HepG2 (cell line): ENCODE results near the gene CNTNAP1. TPM values are rescaled to one million over a fixed set of nuclear protein-coding genes. Genes with fewer than 3 reads are reported as not detected.

Experiments used
- BRF2 ChIP-seq: sonication (generic); formaldehyde crosslinking; IDR thresholded peaks from 2 replicates; pipeline ENCODE4 v1.8.1; 2022; ENCODE audit warnings: mild to moderate bottlenecking, missing genetic modification reagents
- FOXK1 ChIP-seq: sonication (generic); formaldehyde crosslinking; IDR thresholded peaks from 2 replicates; pipeline ENCODE4 v1.4.0; 2020; ENCODE audit warnings: low read depth, missing genetic modification reagents, borderline replicate concordance
- GMEB2 ChIP-seq: IDR thresholded peaks from 2 replicates; pipeline ENCODE4 v1.6.1; 2016; ENCODE audit warnings: missing biosample characterization, missing genetic modification reagents, low read depth
- MAX ChIP-seq: IDR thresholded peaks from 2 replicates; pipeline ENCODE4 v1.6.1; 2012; ENCODE audit warnings: inconsistent platforms
- NBN ChIP-seq: fragments of 450-650 bp; conservative IDR thresholded peaks from 2 replicates; pipeline ENCODE4 v1.6.1; 2017
- NKX3-1 ChIP-seq: sonication (generic); formaldehyde crosslinking; IDR thresholded peaks from 2 replicates; pipeline ENCODE4 v1.5.0; 2020; ENCODE audit warnings: missing genetic modification reagents
- REPIN1 ChIP-seq: sonication (generic); formaldehyde crosslinking; IDR thresholded peaks from 2 replicates; pipeline ENCODE4 v1.8.0; 2022; ENCODE audit warnings: missing genetic modification reagents, low read depth, mild to moderate bottlenecking, borderline replicate concordance
- SMARCE1 ChIP-seq: fragments of 450-650 bp; IDR thresholded peaks from 2 replicates; pipeline ENCODE4 v1.6.1; 2017; ENCODE audit warnings: borderline replicate concordance
- SP4 ChIP-seq: sonication (generic); formaldehyde crosslinking; IDR thresholded peaks from 2 replicates; pipeline ENCODE4 v1.8.1; 2023; ENCODE audit warnings: mild to moderate bottlenecking, missing genetic modification reagents
- SRY ChIP-seq: sonication (generic); formaldehyde crosslinking; IDR thresholded peaks from 2 replicates; pipeline ENCODE4 v1.8.0; 2022; ENCODE audit warnings: mild to moderate bottlenecking, missing genetic modification reagents
- TBX2 ChIP-seq: sonication (generic); formaldehyde crosslinking; IDR thresholded peaks from 2 replicates; pipeline ENCODE4 v1.5.0; 2020; ENCODE audit warnings: missing genetic modification reagents, mild to moderate bottlenecking, borderline replicate concordance
- ZBTB37 ChIP-seq: sonication (generic); formaldehyde crosslinking; IDR thresholded peaks from 2 replicates; pipeline ENCODE4 v1.4.0; 2020; ENCODE audit warnings: mild to moderate bottlenecking, missing genetic modification reagents
- ZNF225 ChIP-seq: sonication (generic); formaldehyde crosslinking; IDR thresholded peaks from 2 replicates; pipeline ENCODE4 v1.4.0; 2020; ENCODE audit warnings: mild to moderate bottlenecking, missing genetic modification reagents
- ZNF512B ChIP-seq: sonication (generic); formaldehyde crosslinking; IDR thresholded peaks from 2 replicates; pipeline ENCODE4 v1.5.1; 2020; ENCODE audit warnings: missing genetic modification reagents, mild to moderate bottlenecking, borderline replicate concordance
- ZNF687 ChIP-seq: sonication (generic); formaldehyde crosslinking; IDR thresholded peaks from 2 replicates; pipeline ENCODE4 v1.5.1; 2020; ENCODE audit warnings: mild to moderate bottlenecking, missing genetic modification reagents, moderate library complexity
- ZNF784 ChIP-seq: sonication (generic); formaldehyde crosslinking; IDR thresholded peaks from 2 replicates; pipeline ENCODE4 v1.5.1; 2020; ENCODE audit warnings: missing genetic modification reagents, mild to moderate bottlenecking, borderline replicate concordance
- ZZZ3 ChIP-seq: sonication (generic); formaldehyde crosslinking; IDR thresholded peaks from 2 replicates; pipeline ENCODE4 v1.4.0; 2020; ENCODE audit warnings: missing genetic modification reagents, mild to moderate bottlenecking, borderline replicate concordance
- polyA plus RNA-seq, 8 experiments: library from polyadenylated mRNA; depleted of rRNA in 3 of 8; stranded (reverse) in 7 of 8; unstranded in 1 of 8; fragments of >200 nt; fragmentation: Illumina TruSeq in 4 of 8; extraction: Trizol in 4 of 8; gene quantifications; 2 replicates each; pipeline versions ENCODE4 v1.2.1 to v1.2.3, GENCODE V29; 2011 to 2016; ENCODE audit warnings: low read depth in 4 of 8, missing spikeins in 1 of 8, mixed read lengths in 1 of 8; ENCODE audit not compliant: insufficient read depth in 1 of 8
- total RNA-seq, 5 experiments: library from RNA; depleted of rRNA; stranded (reverse); fragments of >200 nt; fragmentation: Illumina TruSeq; extraction: Trizol; gene quantifications; 2 replicates each; pipeline ENCODE4 v1.2.3, GENCODE V29; 2016; ENCODE audit warnings: low read depth in 1 of 5

Gene CNTNAP1
- total and polyA plus RNA-seq, 2 of the 13 experiments (the other 11 are each of a cell fraction or from before 2014, with no cell fraction given), result 4.5 to 7.7 TPM

GRCh38 chr17:42676424-42677011 is 5.8 kb upstream of the CNTNAP1 start, which contains the start of gene PLEKHH3 (continued):
- TF ChIP-seq ZNF687 (CRISPR knock-in tag) (peak; percentile 71), REPIN1 (no peak), SRY (CRISPR knock-in tag) (no peak), BRF2 (CRISPR knock-in tag) (no peak), MAX (no peak; the same call in 1 of the 2 replicates), ZNF784 (CRISPR knock-in tag) (peak; percentile 76; the same call in 1 of the 2 replicates), ZZZ3 (CRISPR knock-in tag) (no peak), NBN (no peak), ZNF512B (no peak), TBX2 (CRISPR knock-in tag) (no peak; the same call in none of the 2 replicates), SP4 (CRISPR knock-in tag) (peak; percentile 50; the same call in 1 of the 2 replicates), NKX3-1 (CRISPR knock-in tag) (peak; percentile 42; the same call in 1 of the 2 replicates), GMEB2 (no peak), FOXK1 (CRISPR knock-in tag) (no peak), SMARCE1 (no peak), ZNF225 (no peak), ZBTB37 (no peak)
